ENCODE data around the gene MAPKAPK2. TPM values are rescaled to one million over a fixed set of nuclear protein-coding genes. Genes with fewer than 3 reads are reported as not detected.

Gene MAPKAPK2
- polyA plus RNA-seq, 3 donors, result 1.6 to 56.9 (median 2.2) TPM

GRCh38 chr1:206754011-206754410 is 69.3 kb downstream of the MAPKAPK2 start:
- no peak overlapping the region for H3K4me3 Mint-ChIP-seq
- H4K20me1 ChIP-seq (ENCODE audit: insufficient read depth, low read length), result no peaks in the 10 kb centered on the region
- H2AFZ ChIP-seq (ENCODE audit: insufficient read depth, low read depth, low read length, poor library complexity, severe bottlenecking), result no peak overlapping the region
- no peaks in the 10 kb centered on the region for H3K27me3 ChIP-seq (ENCODE audit: control insufficient read depth in 2 of 2, insufficient read depth in 2 of 2, low read length in 2 of 2)
- H3K4me1 ChIP-seq (ENCODE audit: control insufficient read depth in 1 of 2, insufficient read depth in 2 of 2, low read length in 2 of 2), result peaks cover 14 to 31% of the 10 kb centered on the region in 2 donors
- no peak overlapping the region for H3K9ac ChIP-seq (ENCODE audit: insufficient read depth, low read length, poor library complexity, severe bottlenecking)
- no peaks in the 10 kb centered on the region for H3K9me3 Mint-ChIP-seq
- H3K27ac Mint-ChIP-seq, result no peak overlapping the region
- peaks cover 24% of the 10 kb centered on the region for H3K4me1 Mint-ChIP-seq
- intact Hi-C loops (cut with micrococcal nuclease), result no loop called here
- no peak overlapping the region for H3K27ac ChIP-seq (ENCODE audit: low read depth in 1 of 2, low read length in 2 of 2)
- H3K79me2 ChIP-seq (ENCODE audit: insufficient read depth, low read length), result no peaks in the 10 kb centered on the region
- H3K27me3 Mint-ChIP-seq (ENCODE audit: low read depth in 3 of 3), result peaks cover 0 to 2% (median 0%) of the 10 kb centered on the region in 3 donors
- no peak overlapping the region for H3K4me3 ChIP-seq (replicated peaks in 1 of 3; ENCODE audit: low read depth in 2 of 3, low read length in 3 of 3)
- no peak for DNase-seq
- H3K4me2 ChIP-seq (replicated peaks; ENCODE audit: extremely low read depth, low read length, poor library complexity, severe bottlenecking), result no peak overlapping the region
- no peak for TF ChIP-seq CTCF (IDR thresholded peaks at IDR 0.05)
- H3K9me3 ChIP-seq (replicated peaks in 1 of 2; ENCODE audit: control insufficient read depth in 1 of 2, insufficient read depth in 1 of 2, low read length in 2 of 2), result no peaks in the 10 kb centered on the region
- peaks cover 0 to 2% of the 10 kb centered on the region in 2 donors for H3K36me3 Mint-ChIP-seq
- no peaks in the 10 kb centered on the region for H3K36me3 ChIP-seq (replicated peaks in 1 of 2; ENCODE audit: control insufficient read depth in 1 of 2, insufficient read depth in 2 of 2, low read length in 2 of 2)
- WGBS (ENCODE audit: insufficient coverage), result 100% methylated on average over 1 of the region's 1 CpG

- H2AFZ ChIP-seq (ENCODE audit: insufficient read depth, low read depth, low read length, poor library complexity, severe bottlenecking), result peak overlapping the region; percentile 14
- no peak overlapping the region for H3K27ac Mint-ChIP-seq
Measured at GRCh38 chr1:206757524-206758266, 73.0 kb downstream of the MAPKAPK2 start.

More at GRCh38 chr1:206757524-206758266, 73.0 kb downstream of the MAPKAPK2 start:
- Mint-ChIP-seq H3K4me1 (peaks cover 18% of the 10 kb centered on the region), H3K36me3 (peaks cover 0 to 2% of the 10 kb centered on the region in 2 donors), H3K27me3 (ENCODE audit: low read depth in 3 of 3) (peaks cover 0 to 6% (median 3%) of the 10 kb centered on the region in 3 donors), H3K4me3 (no peak overlapping the region), H3K9me3 (no peaks in the 10 kb centered on the region)
- Histone ChIP-seq H4K20me1 (ENCODE audit: insufficient read depth, low read length) (no peaks in the 10 kb centered on the region), H3K27ac (ENCODE audit: low read depth in 1 of 2, low read length in 2 of 2) (no peak overlapping the region), H3K9me3 (replicated peaks in 1 of 2; ENCODE audit: control insufficient read depth in 1 of 2, insufficient read depth in 1 of 2, low read length in 2 of 2) (no peaks in the 10 kb centered on the region), H3K4me2 (replicated peaks; ENCODE audit: extremely low read depth, low read length, poor library complexity, severe bottlenecking) (no peak overlapping the region), H3K27me3 (ENCODE audit: control insufficient read depth in 2 of 2, insufficient read depth in 2 of 2, low read length in 2 of 2) (no peaks in the 10 kb centered on the region), H3K9ac (ENCODE audit: insufficient read depth, low read length, poor library complexity, severe bottlenecking) (no peak overlapping the region), H3K4me3 (replicated peaks in 1 of 3; ENCODE audit: low read depth in 2 of 3, low read length in 3 of 3) (no peak overlapping the region), H3K4me1 (ENCODE audit: control insufficient read depth in 1 of 2, insufficient read depth in 2 of 2, low read length in 2 of 2) (peaks cover 13 to 20% of the 10 kb centered on the region in 2 donors), H3K79me2 (ENCODE audit: insufficient read depth, low read length) (no peaks in the 10 kb centered on the region), H3K36me3 (replicated peaks in 1 of 2; ENCODE audit: control insufficient read depth in 1 of 2, insufficient read depth in 2 of 2, low read length in 2 of 2) (no peaks in the 10 kb centered on the region)
- 73% methylated on average over 3 of the region's 13 CpGs for WGBS (ENCODE audit: insufficient coverage)
- intact Hi-C loops (cut with micrococcal nuclease), result no loop called here
- no peak for DNase-seq
- no peak for TF ChIP-seq CTCF (IDR thresholded peaks at IDR 0.05)

All from CD14-positive monocyte (primary cell).